HG03039 (cell line): Measurements from ENCODE around the gene NTM.
"Not testable (repeated sequence)": the region's sequence is repeated elsewhere in the genome, so short reads cannot be mapped to it uniquely, and the experiment has no call there.

ENCODE experiments used
- ATAC-seq: cut with Tn5 transposase; IDR thresholded peaks from one replicate; pipeline ENCODE4 v1.9.1; 2021; ENCODE audit warnings: mild to moderate bottlenecking, moderate library complexity; ENCODE audit not compliant: unreplicated experiment

The NTM gene

DNA sequence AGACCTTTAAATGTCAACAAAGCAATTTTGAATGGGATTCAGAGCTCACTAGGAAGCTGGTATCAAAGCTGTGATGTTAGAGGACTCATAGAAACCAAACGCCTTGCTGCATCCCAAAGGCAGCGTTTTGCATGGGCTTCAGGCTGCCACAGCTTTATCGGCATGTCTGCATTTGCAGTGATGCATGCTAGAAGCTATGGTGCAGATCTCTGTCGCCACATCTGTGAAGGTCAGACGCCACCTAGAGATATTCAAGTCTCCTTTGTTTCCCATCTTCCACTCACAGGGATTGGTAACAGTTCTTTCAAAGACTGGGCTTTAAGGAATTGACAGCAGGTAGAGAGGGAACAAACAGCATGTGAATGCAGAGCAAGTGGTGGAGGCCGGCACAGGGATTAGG, 47.8 kb downstream of the NTM start:
- ATAC-seq: no peak

DNA sequence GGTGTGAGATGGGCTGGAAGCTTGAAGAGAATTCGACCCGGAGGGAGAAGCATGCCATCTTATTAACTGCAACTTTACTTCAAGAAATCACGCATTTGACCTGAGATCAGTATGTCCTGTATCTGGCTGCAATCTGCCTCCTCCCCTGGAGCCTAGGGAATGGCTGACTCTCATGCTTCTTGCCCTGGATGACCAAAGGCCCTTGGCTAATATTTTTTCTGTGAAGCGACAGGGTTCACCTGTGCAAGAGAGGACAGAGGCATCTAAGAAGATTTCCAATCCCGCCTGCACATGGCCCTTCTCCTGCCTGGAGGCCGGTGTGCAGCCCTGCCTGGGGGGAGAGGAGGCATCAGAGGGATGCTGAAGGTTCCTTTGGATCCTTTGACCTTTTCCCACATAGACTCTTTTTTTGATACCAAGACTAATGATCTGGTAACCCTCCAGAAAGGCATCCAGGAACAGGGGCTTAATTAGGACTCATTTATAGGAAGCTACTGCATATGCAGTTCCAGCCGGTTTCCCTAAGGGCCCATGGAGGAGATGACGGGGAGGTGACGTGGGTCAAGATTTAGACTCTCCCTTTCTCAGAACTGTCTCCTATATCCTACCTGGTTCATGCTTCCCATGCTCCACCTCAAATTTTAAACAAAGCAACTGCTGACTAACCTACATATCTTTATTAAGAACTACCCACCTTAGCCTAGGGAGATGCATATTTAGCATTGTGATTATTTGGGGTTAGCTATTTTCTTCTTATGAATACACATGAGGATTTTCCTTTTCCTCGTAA, 50.8 kb downstream of the NTM start:
- ATAC-seq: no peak

DNA sequence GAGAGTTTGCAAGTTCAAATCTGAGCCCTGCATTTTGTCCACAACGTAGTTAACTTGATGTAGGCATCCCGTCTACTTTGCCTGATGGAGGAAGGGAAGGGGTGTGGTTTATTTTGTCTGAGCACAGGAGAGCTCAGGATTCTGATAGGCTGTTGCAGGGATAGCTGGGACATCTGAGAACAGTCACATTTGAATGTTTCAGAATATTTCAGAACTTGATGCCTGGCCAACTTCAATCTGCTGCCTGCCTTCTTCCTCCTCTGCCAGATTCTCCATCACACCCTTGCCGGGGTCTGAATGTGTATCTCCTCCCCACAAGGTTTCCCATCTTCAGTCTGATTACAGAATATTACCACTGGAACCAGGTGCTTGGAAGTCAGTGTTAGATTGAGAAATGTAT, 51.6 kb downstream of the NTM start:
- no peak for ATAC-seq

DNA sequence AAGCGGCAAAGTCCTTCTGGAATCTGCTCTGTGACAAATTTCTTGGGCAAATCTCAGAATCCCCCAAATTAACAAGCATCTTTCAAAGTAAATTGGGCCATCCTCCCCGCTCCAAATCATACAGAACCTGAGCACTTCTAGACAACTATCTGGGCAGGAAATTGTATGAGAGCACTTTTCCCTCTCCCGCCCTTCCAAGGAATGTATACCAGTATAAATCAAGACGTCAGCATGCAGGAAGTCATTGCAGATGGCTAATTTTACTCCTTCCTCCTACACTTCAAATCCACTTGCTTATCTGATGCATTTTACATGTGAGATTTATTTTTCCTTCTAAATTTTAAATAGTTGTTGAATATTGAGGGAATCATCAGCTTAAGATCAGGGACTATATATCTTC, 52.1 kb downstream of the NTM start:
- no peak for ATAC-seq

DNA sequence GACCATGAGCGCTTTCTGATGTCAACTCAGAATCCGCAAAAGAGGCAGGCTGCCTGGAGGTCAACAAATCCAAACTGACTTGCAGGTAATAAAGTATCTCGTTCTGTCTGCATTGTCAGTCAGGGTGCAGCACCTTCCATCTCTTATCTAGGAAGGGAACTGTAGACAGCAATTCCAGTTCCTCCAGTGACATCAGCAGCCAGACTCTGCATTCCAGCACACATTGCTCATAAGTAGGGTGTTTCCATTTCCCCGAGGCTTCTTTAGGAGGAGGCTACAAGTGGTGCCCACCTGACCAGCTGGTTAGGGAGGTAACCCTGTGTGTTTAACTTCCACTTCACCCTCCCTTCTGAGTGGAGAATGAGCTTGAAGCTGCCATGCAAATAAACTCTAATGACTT, 53.3 kb downstream of the NTM start:
- no peak for ATAC-seq

DNA sequence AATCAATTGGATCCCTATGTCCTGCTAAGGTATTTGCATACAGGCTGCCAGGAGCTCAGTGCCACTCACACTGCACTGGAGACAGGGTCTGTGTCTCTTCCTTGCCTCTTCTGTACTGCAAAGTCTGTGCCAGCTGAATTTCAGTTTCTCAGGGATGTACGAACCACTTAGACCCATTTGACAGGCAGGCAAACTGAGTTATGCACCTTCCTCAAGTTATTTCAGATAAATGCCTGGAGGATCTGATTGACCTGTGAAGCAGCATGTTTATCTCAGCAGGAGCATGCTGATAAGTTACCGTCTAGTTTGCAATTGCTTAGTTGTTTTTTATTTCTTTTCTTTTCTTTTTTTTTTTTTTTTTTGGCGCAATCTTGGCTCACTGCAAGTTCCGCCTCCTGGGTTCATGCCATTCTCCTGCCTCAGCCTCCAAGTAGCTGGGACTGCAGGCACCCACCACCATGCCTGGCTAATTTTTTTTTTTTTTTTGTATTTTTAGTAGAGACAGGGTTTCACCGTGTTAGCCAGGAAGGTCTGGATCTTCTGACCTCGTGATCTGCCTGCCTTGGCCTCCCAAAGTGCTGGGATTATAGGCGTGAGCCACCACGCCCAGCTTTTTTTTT, 54.0 kb downstream of the NTM start:
- ATAC-seq: not testable (repeated sequence)

DNA sequence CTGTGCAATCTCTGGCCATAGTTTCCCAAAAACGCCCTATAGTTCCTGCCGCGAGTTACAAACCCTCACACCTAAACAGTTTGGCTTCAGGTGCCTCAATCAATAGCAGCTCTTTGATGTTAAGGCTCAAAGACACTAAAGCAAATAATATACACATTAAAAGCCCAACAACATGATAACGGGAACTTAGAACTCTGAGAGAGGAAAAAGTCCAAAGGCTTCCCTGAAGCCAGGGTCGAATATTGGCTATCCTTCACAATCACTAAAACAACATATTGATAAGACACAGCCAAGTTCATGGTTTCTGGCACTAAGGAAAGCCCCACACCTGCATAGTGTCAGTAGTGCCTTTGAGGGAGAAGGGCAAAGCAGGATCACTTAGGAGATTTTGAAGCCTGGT, 54.9 kb downstream of the NTM start:
- no peak for ATAC-seq

DNA sequence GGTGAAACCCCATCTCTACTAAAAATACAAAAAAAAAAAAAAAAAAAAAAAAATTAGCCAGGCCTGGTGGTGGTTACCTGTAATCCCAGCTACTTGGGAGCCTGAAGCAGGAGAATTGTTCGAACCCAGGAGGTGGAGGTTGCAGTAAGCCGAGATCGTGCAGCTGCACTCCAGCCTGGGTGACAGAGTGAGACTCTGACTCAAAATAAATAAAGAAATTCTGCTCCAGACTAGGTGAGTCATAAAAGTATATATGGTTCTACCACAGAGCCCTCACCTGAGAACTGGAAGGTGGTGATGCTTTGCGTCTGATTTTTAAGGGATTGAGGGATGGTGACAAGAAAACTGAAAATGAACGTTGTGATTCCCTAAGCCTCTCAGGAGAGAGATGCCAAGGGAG, 58.4 kb downstream of the NTM start:
- ATAC-seq: no peak

DNA sequence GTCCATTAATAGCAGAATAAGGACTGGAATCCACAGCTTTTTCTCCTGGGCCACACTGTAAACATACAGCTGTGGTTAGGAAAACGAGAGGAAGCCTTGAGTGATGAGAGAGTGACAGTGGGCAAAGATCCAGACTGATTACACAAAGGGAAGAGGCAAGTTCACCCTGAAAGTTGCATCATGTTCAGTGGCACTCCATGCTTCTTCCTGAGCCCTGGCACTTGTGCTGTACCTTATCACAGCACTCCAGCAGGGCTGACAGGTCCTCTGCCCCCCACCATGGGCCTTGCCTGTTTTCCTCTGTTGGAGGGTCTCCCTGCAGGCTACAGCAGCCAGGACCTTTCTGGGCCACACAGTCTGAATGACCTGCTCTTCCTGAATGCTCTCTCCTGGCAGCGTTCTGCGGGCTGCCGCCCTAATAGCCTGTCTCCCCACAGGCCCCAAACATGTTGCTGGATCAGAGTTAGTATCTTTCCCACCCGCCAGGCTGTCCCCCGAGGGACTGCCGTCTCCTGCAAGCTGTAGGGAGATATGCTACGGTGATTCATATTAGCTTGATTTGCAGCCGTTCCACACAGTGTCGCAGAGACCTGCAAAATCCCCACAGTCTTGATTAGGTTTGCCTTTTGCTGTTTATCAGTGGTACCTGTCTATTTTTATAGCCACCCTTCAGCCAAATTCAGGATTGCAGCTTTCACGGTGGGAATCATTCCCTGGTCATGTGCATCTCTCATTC, 60.2 kb downstream of the NTM start:
- no peak for ATAC-seq

DNA sequence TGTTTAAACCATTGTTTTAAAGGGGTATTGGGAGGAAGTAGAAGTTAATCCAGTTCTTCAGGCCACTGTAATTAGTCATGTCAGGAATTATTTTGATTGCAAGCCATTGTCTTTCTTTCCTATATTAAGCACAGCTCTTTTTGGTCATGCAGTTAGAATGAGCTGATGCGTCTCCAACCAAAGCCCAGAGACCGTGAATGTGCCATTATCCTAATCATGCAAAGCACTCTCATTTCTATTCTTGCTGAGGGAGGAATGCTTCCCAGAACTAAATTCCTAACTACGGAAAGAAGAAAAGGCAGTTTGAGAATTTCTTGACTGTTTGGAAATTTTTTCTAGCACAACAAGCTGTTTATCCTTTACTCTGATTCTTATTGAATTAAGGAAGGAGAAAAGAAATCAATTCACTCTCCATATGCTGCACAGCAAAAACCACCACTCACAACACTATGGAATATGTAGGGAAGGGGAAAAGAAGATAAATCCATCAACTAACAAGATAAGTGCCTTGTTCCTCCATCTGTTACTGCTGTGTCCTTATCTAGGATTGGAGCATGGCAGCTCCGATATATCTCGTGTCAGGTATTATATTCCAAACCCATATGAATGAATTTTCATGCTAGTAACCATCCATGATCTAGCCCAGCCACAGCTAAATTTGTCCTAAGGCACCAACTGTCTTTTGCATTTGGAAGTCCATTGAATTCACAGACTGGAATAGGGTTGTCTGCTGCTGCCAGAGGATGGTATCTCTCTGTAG, 70.8 kb downstream of the NTM start:
- no peak for ATAC-seq

DNA sequence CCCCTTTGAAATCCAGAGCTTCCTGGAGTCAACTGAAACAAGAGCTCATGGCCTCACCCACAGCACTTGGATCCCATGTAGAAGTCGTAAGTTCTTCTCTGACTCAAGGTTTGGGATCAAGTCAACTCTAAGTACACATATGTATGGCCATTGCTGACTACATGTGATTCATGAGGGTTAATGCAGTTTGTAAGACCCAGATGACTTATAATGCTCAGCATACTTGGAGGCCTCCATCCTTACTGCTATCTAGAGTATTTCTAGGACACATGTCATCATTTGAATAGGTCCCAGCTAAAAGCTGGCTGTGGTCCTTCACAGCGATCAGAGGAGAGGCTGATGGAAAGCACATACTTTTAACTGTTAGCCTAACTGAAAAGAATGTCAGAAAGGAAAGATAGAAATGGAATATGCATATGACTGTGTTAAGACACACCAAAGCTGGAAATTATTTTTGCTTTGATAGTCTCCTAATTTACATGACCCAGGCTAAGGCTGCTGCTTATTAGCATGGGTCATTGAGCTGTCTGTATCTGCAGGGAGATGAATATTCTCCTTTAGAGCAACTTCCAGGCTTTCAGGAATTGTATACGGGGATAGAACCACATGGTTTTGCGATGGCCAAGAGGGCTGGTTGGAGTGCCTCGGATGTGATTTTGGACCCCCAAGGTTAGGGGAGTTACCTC, 76.3 kb downstream of the NTM start:
- no peak for ATAC-seq

DNA sequence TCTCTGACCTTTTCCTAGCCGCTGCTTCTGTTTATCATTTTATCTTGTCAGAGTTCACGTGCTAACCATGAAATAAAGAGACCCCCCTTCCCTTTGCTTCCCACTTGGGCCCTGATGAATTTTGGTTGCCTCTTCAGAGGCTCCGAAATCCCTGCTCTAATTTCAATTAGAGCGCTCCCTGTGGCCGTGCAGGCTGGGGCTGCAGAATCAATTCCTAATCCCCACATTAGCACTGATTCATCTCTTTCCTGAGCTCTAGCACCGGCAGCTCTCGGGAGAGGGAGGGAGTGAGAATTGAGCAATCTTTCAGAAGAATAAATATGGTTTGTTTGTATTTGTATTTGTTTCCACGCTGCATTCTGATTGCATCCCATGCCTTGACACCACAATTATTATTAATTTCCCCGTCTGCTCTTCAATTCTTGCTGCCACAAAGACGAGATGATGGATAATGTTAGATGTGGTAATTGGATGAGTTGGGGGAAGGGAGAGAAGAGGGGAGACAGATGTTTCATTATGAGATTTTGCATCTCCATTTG, 76.9 kb downstream of the NTM start:
- no peak for ATAC-seq

DNA sequence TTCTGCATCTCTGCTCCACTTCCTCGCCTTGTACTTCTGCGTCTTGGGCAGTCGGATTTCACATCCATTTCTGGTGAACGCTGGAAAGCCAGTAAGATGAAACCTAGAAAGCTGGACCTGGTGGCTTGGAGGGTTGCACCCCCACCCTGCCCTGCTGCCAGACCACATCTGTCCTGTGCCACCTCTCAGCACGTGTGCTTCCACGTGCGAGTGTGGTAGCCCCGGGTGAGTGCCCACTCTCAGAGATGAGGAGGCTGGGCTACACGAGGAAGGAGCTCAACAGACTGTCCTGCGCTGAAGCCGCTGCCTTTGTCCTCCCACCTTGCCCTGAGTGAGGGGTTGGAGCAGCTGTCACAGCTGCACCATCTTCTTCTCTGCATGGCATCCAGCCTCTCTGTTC, 77.5 kb downstream of the NTM start:
- ATAC-seq: no peak

DNA sequence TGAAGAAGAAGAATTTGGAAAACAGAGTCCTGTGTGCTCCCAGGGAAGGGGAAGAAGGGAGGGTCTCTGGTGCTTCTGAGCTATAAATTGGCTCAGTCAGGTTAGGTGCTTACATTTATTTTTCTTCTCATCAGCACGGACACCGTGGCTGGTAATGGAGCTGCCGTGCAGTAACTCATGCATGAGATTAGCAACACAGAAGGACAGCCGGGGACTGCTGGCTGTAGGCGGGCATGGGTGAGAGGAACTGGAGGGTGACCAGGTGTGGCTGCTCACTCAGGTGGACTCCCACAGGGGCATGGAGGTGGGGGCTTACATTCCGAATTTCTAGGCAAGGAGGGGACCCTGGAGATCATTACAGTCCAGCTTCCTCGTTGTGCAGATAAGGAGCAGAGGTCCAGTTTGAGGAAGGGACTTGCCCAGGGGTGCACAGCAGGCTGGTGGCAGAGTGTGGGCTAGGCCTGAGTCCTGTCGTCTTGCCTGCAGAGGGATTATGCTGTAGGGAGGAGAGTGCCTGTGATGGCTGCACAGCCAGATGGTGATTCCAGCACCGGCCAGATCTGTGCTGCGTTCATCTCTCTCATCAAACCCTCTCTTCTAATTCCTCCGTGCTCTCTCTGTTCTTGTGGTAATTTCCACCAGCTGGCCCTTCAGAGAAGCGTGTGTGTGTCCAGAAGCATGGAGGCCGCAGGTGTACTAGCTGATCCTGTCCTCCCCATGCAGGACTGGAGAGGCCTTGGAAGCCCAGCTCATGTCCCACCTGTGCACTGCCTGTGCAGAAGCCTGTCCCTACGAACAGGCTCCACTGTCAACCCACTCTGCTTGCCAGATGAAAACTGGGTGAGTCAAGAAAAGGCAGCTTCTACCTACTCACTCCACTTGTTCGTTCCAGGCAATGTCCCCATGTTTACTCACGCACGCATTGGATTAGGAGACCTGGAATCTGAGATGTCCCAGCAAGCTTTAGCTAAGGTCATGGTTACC, 78.9 kb downstream of the NTM start:
- no peak for ATAC-seq

DNA sequence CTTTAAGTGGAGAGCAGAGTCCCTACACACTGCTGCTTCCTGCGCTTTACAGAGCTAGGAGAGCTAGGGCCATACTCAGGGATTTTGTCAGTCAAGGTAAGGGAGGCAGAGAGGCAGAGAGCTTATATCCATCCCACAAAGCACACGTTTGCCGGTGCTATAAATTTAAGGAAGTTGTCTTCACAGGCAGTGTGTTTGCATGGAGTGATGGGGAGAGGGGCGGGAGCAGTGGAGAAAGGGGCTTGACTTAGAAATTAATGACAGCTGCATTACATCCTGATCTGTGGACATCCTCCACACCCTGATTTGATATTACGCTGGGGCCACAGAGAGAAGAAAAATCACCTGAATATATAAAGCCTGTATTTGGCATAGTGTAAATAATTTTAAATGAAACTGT, 84.1 kb downstream of the NTM start:
- no peak for ATAC-seq

DNA sequence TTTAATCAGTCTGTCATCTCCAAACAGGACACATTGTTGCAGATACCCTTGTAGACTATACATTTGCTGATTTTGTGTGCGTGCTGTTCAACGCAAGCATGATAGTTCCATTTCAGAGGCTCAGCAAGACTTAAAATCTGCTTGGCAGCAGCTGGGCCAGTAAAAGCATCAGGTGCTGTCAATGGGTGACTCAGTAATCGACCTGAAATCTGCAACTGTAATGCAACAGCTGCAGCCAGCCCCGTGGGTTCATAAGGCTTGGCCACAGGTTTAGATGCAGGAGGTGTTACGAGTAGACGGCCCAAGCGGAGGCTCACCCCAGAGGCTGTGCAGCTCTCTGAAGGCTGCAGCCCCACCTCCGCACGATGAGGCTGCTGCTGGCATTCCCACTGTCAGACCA, 84.6 kb downstream of the NTM start:
- ATAC-seq: no peak

DNA sequence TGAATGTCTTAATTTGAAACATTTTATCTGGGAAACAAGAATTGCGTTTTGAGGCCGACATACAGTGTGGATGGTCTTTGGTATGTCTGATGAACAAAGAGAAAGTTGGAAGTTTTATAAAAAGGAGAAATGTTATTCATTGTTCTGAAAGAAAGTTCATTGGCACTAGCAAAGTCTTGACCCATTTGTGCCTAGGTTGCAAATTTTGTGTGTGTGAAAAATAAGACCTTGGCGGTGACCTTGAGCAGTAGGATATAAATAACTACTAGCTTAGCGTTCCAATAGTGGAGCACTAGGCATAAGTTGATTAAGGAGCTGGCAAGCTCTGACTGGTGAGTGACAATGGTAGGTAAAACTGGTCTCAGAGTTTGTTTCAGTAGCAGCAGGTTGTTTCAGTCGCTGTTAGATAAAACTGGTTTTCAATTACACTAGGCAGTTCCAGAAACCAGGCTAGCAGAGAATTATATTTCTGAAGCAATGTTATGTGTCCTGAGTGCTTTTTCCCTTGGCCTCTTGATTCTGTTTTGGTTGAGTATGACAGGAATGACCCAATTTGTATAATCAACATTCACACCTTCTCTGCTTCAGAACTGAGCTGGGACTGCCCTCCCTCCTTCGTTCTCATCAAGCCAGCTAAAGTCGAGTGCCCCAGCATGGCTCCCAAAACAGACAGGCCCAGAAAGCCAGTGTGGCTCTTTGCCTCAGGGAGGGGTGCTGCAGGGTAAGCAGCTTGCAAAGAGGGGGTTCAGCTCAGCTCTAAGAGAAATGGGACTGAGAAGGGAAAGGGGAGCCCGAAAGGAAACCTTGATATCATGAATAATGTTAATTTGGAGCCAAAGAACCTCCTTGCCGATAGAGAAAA, 85.7 kb downstream of the NTM start:
- ATAC-seq: no peak

DNA sequence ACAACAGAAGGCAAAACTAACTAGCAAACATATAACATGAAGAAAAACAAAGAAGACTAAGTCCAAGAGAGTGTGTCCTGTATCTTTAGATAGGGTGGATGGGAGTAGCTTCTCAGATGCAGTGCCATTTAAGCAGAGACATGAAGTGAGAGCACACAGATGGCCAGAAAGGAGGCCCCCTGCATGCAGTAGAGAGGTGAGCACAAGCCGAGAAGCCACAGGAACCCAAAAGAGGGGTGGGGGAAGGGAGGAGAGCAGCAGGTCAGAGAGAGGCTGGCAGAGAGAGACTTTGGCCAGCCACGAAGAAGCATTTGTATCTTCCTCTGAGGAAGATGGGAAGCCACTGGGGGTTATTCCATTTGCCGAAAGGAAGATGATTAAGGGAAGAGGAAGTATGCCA, 86.7 kb downstream of the NTM start:
- ATAC-seq: no peak
